Measurements from ENCODE around the gene FCER1G. TPM values are rescaled to one million over a fixed set of nuclear protein-coding genes. Genes with fewer than 3 reads are reported as not detected.

FCER1G gene
- total and polyA plus RNA-seq, 9 of the 15 experiments (the other 6 are each of a cell fraction or from before 2014, with no cell fraction given): 0.15 to 0.69 (median 0.31) TPM; not detected in 2

GRCh38 chr1:161179698-161180097 is 35.4 kb upstream of the FCER1G start:
- no peaks in the 10 kb centered on the region for H3K9me1 ChIP-seq (ENCODE audit: control insufficient read depth, insufficient read depth, low read length)
- H3K27me3 ChIP-seq (ENCODE audit: control insufficient read depth in 2 of 2, insufficient read depth in 2 of 2, low read length in 2 of 2): no peaks in the 10 kb centered on the region
- ATAC-seq (no peak), DNase-seq (ENCODE audit: extremely low read depth in 1 of 4, low spot score in 3 of 4) (no peak), FAIRE-seq (no peak)
- peaks cover 27 to 41% of the 10 kb centered on the region in 2 experiments; a peak in 4 of 5 replicates for H3K4me1 ChIP-seq (replicated peaks in 1 of 2; ENCODE audit: control insufficient read depth in 2 of 2, insufficient read depth in 2 of 2, low read length in 2 of 2)
- H4K20me1 ChIP-seq (replicated peaks; ENCODE audit: control insufficient read depth, insufficient read depth, low read length): no peaks in the 10 kb centered on the region
- no peak overlapping the region for H2AFZ ChIP-seq (ENCODE audit: low read depth, low read length)
- H3K4me2 ChIP-seq (ENCODE audit: insufficient read depth, low read length): no peak overlapping the region
- WGBS (ENCODE audit: insufficient coverage, low coverage, missing lambda C conversion rate): 76% methylated on average over 3 of the region's 3 CpGs
- ChIA-PET CTCF (ENCODE audit: low intra/inter-chr PET ratio) (interaction anchor here (0.6 kb wide), 1 partner anchor 946 kb away, joined by 3 read pairs; no protein-coding TSS in a partner anchor), POLR2A (no interaction called here)
- H3K9ac ChIP-seq (ENCODE audit: insufficient read depth in 1 of 2, low read depth in 2 of 2, low read length in 2 of 2): no peak overlapping the region
- no peak for TF ChIP-seq ZNF695 (CRISPR knock-in tag; IDR thresholded peaks at IDR 0.05)
- TF ChIP-seq NRF1 (conservative IDR thresholded peaks at IDR 0.05 in 1 of 2, IDR thresholded peaks at IDR 0.05 in 1 of 2): no peak
- no peak for TF ChIP-seq ZNF57 (CRISPR knock-in tag; IDR thresholded peaks at IDR 0.05)
- no peak for TF ChIP-seq KLF6 (CRISPR knock-in tag; IDR thresholded peaks at IDR 0.05; ENCODE audit: borderline replicate concordance)
- TF ChIP-seq NR2C1 (IDR thresholded peaks at IDR 0.05): no peak
- no peak for TF ChIP-seq NR2C1 (tag; IDR thresholded peaks at IDR 0.05)
- no peak for TF ChIP-seq ZNF778 (CRISPR knock-in tag; IDR thresholded peaks at IDR 0.05)
- no peak for TF ChIP-seq POLR2AphosphoS5 (IDR thresholded peaks at IDR 0.05; ENCODE audit: control insufficient read depth, insufficient read depth, low read depth, low read length)
- TF ChIP-seq RBBP5 (IDR thresholded peaks at IDR 0.05; ENCODE audit: borderline replicate concordance, insufficient read depth, low read length, poor library complexity, severe bottlenecking): no peak
- TF ChIP-seq ZBED1 (IDR thresholded peaks at IDR 0.05): no peak
- no peak for TF ChIP-seq HCFC1 (IDR thresholded peaks at IDR 0.05; ENCODE audit: low read depth, low read length)
- TF ChIP-seq HNRNPH1 (optimal IDR thresholded peaks at IDR 0.05; ENCODE audit: low read depth, low read length): no peak
- TF ChIP-seq SMC3 (conservative IDR thresholded peaks at IDR 0.05; ENCODE audit: insufficient read depth, low read depth, low read length): no peak
- no peak for TF ChIP-seq UBTF (IDR thresholded peaks at IDR 0.05; ENCODE audit: borderline replicate concordance in 1 of 2, low read depth in 2 of 2, low read length in 2 of 2)
- TF ChIP-seq GTF2F1 (IDR thresholded peaks at IDR 0.05; ENCODE audit: low read depth, low read length): no peak
- TF ChIP-seq E2F5 (CRISPR knock-in tag; IDR thresholded peaks at IDR 0.05): no peak
- in situ Hi-C loops (cut with MboI): no loop called here
- intact Hi-C loops (cut with micrococcal nuclease): loop anchor here (10.0 kb wide), 1 partner anchor 345 kb away; no protein-coding TSS in a partner anchor
- H3K79me2 ChIP-seq (ENCODE audit: control insufficient read depth, insufficient read depth, low read length): peaks cover 26% of the 10 kb centered on the region
- BruUV-seq (replicated peaks): no TSS peak
- H3K27ac ChIP-seq (ENCODE audit: extremely low read depth, low read depth, low read length): no peak overlapping the region
- no peaks in the 10 kb centered on the region for H3K9me3 ChIP-seq (replicated peaks; ENCODE audit: control insufficient read depth, insufficient read depth, low read depth, low read length)
- H3K4me3 ChIP-seq: no peak overlapping the region
- H3K36me3 ChIP-seq (ENCODE audit: control insufficient read depth, insufficient read depth, low read length): peaks cover 18% of the 10 kb centered on the region
